Smooth muscle cell (in vitro differentiated cells): Measurements from ENCODE around the gene CALB2. TPM values are rescaled to one million over a fixed set of nuclear protein-coding genes. Genes with fewer than 3 reads are reported as not detected.

ENCODE experiments used
- DNase-seq: peaks from one replicate; lab custom pipeline; 2025; ENCODE audit not compliant: unreplicated experiment; lab: John Stamatoyannopoulos, UW
- H2AFZ ChIP-seq: fragments of 200-600 bp; sonication (generic); 2 replicates; pipeline ENCODE4 v1.6.0; 2016; ENCODE audit warnings: antibody characterized with exemption, low read depth, mild to moderate bottlenecking
- H3F3A ChIP-seq: fragments of 200-600 bp; sonication (generic); 2 replicates; pipeline ENCODE4 v1.6.0; 2017; ENCODE audit warnings: antibody characterized with exemption, low read depth
- H3K27ac ChIP-seq: fragments of 200-600 bp; sonication (generic); 2 replicates; pipeline ENCODE4 v1.5.1; 2016; ENCODE audit warnings: low read depth, mild to moderate bottlenecking
- H3K27me3 ChIP-seq: fragments of 200-600 bp; sonication (generic); 2 replicates; pipeline ENCODE4 v1.6.1; 2016; ENCODE audit warnings: low read depth, mild to moderate bottlenecking
- H3K36me3 ChIP-seq: fragments of 200-600 bp; sonication (generic); 2 replicates; pipeline ENCODE4 v1.5.1; 2016; ENCODE audit warnings: low read depth
- H3K4me1 ChIP-seq: fragments of 200-600 bp; sonication (generic); 2 replicates; pipeline ENCODE4 v1.5.1; 2016; ENCODE audit warnings: low read depth
- H3K4me2 ChIP-seq: fragments of 200-600 bp; sonication (generic); 2 replicates; pipeline ENCODE4 v1.6.0; 2016; ENCODE audit warnings: mild to moderate bottlenecking
- H3K4me3 ChIP-seq: fragments of 200-600 bp; sonication (generic); 2 replicates; pipeline ENCODE4 v1.5.1; 2016; ENCODE audit warnings: mild to moderate bottlenecking
- H3K79me2 ChIP-seq: fragments of 200-600 bp; sonication (generic); 2 replicates; pipeline ENCODE4 v1.6.0; 2016; ENCODE audit warnings: low read depth, mild to moderate bottlenecking
- H3K9ac ChIP-seq: fragments of 200-600 bp; sonication (generic); 2 replicates; pipeline ENCODE4 v1.6.0; 2016; ENCODE audit warnings: low read depth
- H3K9me3 ChIP-seq: fragments of 200-600 bp; sonication (generic); replicated peaks from 2 replicates; pipeline ENCODE4 v1.5.1; 2016; ENCODE audit warnings: low read depth
- H4K20me1 ChIP-seq: fragments of 200-600 bp; sonication (generic); 2 replicates; pipeline ENCODE4 v1.6.0; 2016; ENCODE audit warnings: low read depth
- WGBS: methylation state at CpG from one replicate; pipeline ENCODE4 v1.1.7; 2016; ENCODE audit warnings: low lambda C conversion rate; 5-methylcytosine and 5-hydroxymethylcytosine counted together
- polyA plus RNA-seq: library from polyadenylated mRNA; unstranded; fragments of >200 nt; fragmentation: Nextera tagmentation; extraction: Ambion mirVana; gene quantifications from 2 replicates; pipeline ENCODE4 v1.2.1, GENCODE V29; 2016
- total RNA-seq: library from RNA; depleted of rRNA; stranded (reverse); fragments of >200 nt; gene quantifications from 2 replicates; pipeline ENCODE4 v1.2.3, GENCODE V29; 2014
- TF ChIP-seq, protein P1 (sequence below): fragments of 200-600 bp; sonication (generic); IDR thresholded peaks from 2 replicates; pipeline ENCODE4 v1.5.1; 2017; ENCODE audit warnings: borderline replicate concordance, mild to moderate bottlenecking, antibody characterized with exemption; ENCODE audit not compliant: insufficient read depth, poor library complexity, severe bottlenecking

The CALB2 gene
- total and polyA plus RNA-seq, 2 experiments from 2014 or later = 23.6 to 60.7 TPM

DNA sequence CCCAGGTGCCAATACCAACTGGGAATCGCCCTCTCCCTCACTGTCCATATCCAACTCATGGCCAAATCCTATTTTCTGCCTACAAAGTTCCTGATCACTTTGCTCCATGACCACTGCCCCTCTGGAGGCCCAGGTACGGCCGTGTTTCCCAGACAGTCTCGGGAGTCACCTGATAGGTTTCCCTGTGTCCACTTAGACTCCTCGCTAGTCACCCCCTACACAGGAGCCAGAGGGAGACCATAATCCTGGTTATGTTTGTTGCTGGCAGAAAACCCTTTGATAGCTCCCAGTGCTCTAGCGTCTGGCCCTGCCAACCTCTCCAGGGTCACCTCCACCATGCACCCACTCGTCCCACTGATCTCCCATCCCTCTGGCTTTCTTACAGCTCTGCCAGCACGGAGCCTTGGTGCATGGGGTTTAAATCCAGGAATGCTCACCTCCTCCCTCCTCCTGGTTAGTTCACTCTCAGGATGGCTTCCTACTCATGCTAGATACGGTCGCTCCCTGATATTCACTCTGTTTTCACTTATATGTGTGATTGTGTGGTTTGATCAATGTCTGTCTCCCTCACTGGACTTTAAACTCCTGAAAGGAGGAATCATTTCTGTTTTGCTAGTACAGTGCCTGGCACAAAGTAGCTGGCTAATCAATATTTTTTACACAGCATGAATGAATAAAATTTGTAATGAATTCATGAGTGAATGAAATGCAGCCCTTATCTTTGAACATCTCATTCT, 7.5 kb upstream of the CALB2 start:
- 87% methylated on average over 10 of the region's 10 CpGs for WGBS
- H3K9me3 ChIP-seq = no peaks in the 10 kb centered on the region
- TF ChIP-seq, protein P1, sequence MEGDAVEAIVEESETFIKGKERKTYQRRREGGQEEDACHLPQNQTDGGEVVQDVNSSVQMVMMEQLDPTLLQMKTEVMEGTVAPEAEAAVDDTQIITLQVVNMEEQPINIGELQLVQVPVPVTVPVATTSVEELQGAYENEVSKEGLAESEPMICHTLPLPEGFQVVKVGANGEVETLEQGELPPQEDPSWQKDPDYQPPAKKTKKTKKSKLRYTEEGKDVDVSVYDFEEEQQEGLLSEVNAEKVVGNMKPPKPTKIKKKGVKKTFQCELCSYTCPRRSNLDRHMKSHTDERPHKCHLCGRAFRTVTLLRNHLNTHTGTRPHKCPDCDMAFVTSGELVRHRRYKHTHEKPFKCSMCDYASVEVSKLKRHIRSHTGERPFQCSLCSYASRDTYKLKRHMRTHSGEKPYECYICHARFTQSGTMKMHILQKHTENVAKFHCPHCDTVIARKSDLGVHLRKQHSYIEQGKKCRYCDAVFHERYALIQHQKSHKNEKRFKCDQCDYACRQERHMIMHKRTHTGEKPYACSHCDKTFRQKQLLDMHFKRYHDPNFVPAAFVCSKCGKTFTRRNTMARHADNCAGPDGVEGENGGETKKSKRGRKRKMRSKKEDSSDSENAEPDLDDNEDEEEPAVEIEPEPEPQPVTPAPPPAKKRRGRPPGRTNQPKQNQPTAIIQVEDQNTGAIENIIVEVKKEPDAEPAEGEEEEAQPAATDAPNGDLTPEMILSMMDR = no peak
- H3K4me3 ChIP-seq = no peak overlapping the region
- H3K27me3 ChIP-seq = peaks cover 11% of the 10 kb centered on the region
- no peak overlapping the region for H3K27ac ChIP-seq
- H3K79me2 ChIP-seq = no peaks in the 10 kb centered on the region
- no peaks in the 10 kb centered on the region for H4K20me1 ChIP-seq
- H3K9ac ChIP-seq = no peak overlapping the region
- H3K4me1 ChIP-seq = no peaks in the 10 kb centered on the region
- no peaks in the 10 kb centered on the region for H3F3A ChIP-seq
- no peak overlapping the region for H3K4me2 ChIP-seq
- no peaks in the 10 kb centered on the region for H3K36me3 ChIP-seq
- H2AFZ ChIP-seq = no peak overlapping the region
- no peak for DNase-seq

- Histone ChIP-seq H4K20me1 (no peaks in the 10 kb centered on the region), H3K4me2 (no peak overlapping the region), H3K36me3 (no peaks in the 10 kb centered on the region), H3K9ac (no peak overlapping the region), H3K27ac (no peak overlapping the region), H3K4me1 (no peaks in the 10 kb centered on the region), H2AFZ (no peak overlapping the region), H3K9me3 (no peaks in the 10 kb centered on the region), H3K27me3 (peaks cover 11% of the 10 kb centered on the region), H3F3A (no peaks in the 10 kb centered on the region), H3K79me2 (no peaks in the 10 kb centered on the region), H3K4me3 (no peak overlapping the region)
- TF ChIP-seq, protein P1 = no peak
- WGBS = 52% methylated on average over 5 of the region's 5 CpGs
- DNase-seq = no peak
Observed at GRCh38 chr16:71351558-71351901, 7.0 kb upstream of the CALB2 start.

GRCh38 chr16:71352466-71352865, 6.1 kb upstream of the CALB2 start:
- H4K20me1 ChIP-seq = no peaks in the 10 kb centered on the region
- H3K9me3 ChIP-seq = no peaks in the 10 kb centered on the region
- no peak for DNase-seq
- H3K27ac ChIP-seq = no peak overlapping the region
- no peaks in the 10 kb centered on the region for H3K36me3 ChIP-seq
- WGBS = 96% methylated on average over 3 of the region's 3 CpGs
- no peak overlapping the region for H3K4me2 ChIP-seq
- H3K9ac ChIP-seq = no peak overlapping the region
- peaks cover 11% of the 10 kb centered on the region for H3K27me3 ChIP-seq
- H3K4me1 ChIP-seq = no peaks in the 10 kb centered on the region
- no peaks in the 10 kb centered on the region for H3K79me2 ChIP-seq
- TF ChIP-seq, protein P1 = no peak
- no peak overlapping the region for H2AFZ ChIP-seq
- H3F3A ChIP-seq = no peaks in the 10 kb centered on the region
- H3K4me3 ChIP-seq = no peak overlapping the region

DNA sequence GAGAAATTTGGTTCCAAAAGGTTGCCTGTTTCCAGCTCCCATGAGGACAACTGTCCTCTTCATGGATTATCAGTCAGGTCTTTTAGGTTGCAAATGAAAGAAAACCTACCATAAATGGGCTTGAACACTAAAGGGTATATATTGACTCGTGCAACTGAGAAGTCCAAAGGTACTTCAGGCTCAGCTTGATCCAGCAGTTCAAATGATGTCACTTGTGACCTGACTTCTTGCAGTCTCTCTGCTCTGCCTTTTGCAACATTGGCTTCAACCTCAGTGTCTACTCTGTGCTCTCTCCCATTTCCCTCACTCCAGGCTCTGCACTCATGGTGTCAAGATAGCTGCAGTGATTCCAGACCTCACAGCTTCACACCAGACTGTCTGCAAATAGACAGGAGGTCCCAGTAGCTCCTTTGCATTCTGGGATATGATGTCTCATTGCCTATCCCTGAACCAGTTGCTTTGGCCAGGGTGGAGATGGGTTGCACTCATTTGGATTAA, 5.5 kb upstream of the CALB2 start:
- no peaks in the 10 kb centered on the region for H3K36me3 ChIP-seq
- no peak overlapping the region for H3K4me3 ChIP-seq
- no peaks in the 10 kb centered on the region for H3K79me2 ChIP-seq
- H3F3A ChIP-seq = no peaks in the 10 kb centered on the region
- 88% methylated on average over 1 of the region's 1 CpG for WGBS
- H3K9ac ChIP-seq = no peak overlapping the region
- H3K4me2 ChIP-seq = no peak overlapping the region
- H3K27ac ChIP-seq = no peak overlapping the region
- H3K9me3 ChIP-seq = no peaks in the 10 kb centered on the region
- TF ChIP-seq, protein P1 = no peak
- H3K4me1 ChIP-seq = no peaks in the 10 kb centered on the region
- H2AFZ ChIP-seq = no peak overlapping the region
- H4K20me1 ChIP-seq = no peaks in the 10 kb centered on the region
- H3K27me3 ChIP-seq = peaks cover 11% of the 10 kb centered on the region
- DNase-seq = no peak
